Skeletal muscle cell (primary cell): Measurements from ENCODE around the gene IMMP2L.
"Not testable (repeated sequence)": the region's sequence is repeated elsewhere in the genome, so short reads cannot be mapped to it uniquely, and the experiment has no call there.

Source experiments
- DNase-seq: peaks from one replicate; pipeline ENCODE4 v3.0.0-alpha.2; 2010; ENCODE audit warnings: low read depth
- H3K4me3 ChIP-seq: 2 replicates; pipeline ENCODE4 v1.5.1; 2011; ENCODE audit warnings: low read depth, mild to moderate bottlenecking, control low read depth, low read length, moderate library complexity

Gene IMMP2L

GRCh38 chr7:110944966-110945644, 617.2 kb downstream of the IMMP2L start:
- no peak for DNase-seq
- no peak overlapping the region for H3K4me3 ChIP-seq

GRCh38 chr7:110944448-110944847, 617.8 kb downstream of the IMMP2L start:
- no peak for DNase-seq
- H3K4me3 ChIP-seq: no peak overlapping the region

- no peak for DNase-seq
- no peak overlapping the region for H3K4me3 ChIP-seq
Measured at GRCh38 chr7:110943701-110944345, 618.5 kb downstream of the IMMP2L start.

- H3K4me3 ChIP-seq: no peak overlapping the region
- DNase-seq: no peak
Measured at GRCh38 chr7:110941385-110941784, 620.9 kb downstream of the IMMP2L start.

- DNase-seq: no peak
- no peak overlapping the region for H3K4me3 ChIP-seq
Measured at GRCh38 chr7:110940756-110941155, 621.5 kb downstream of the IMMP2L start.

GRCh38 chr7:110938165-110938564, 624.1 kb downstream of the IMMP2L start:
- DNase-seq: no peak

GRCh38 chr7:110936665-110937064, 625.6 kb downstream of the IMMP2L start:
- not testable (repeated sequence) for DNase-seq

More at GRCh38 chr7:110938165-110938564, 624.1 kb downstream of the IMMP2L start:
- H3K4me3 ChIP-seq: no peak overlapping the region

GRCh38 chr7:110929480-110930249, 632.6 kb downstream of the IMMP2L start:
- H3K4me3 ChIP-seq: no peak overlapping the region

More at GRCh38 chr7:110936665-110937064, 625.6 kb downstream of the IMMP2L start:
- not testable (repeated sequence) for H3K4me3 ChIP-seq

GRCh38 chr7:110922906-110923305, 639.4 kb downstream of the IMMP2L start:
- peak; percentile 67 for DNase-seq
- no peak overlapping the region for H3K4me3 ChIP-seq

More at GRCh38 chr7:110929480-110930249, 632.6 kb downstream of the IMMP2L start:
- DNase-seq: no peak

GRCh38 chr7:110921595-110922151, 640.6 kb downstream of the IMMP2L start:
- no peak for DNase-seq
- H3K4me3 ChIP-seq: no peak overlapping the region

GRCh38 chr7:110918949-110919548, 643.2 kb downstream of the IMMP2L start:
- no peak overlapping the region for H3K4me3 ChIP-seq
- no peak for DNase-seq

GRCh38 chr7:110914263-110914662, 648.0 kb downstream of the IMMP2L start:
- H3K4me3 ChIP-seq: no peak overlapping the region
- no peak for DNase-seq

- H3K4me3 ChIP-seq: no peak overlapping the region
- no peak for DNase-seq
Measured at GRCh38 chr7:110911632-110912031, 650.7 kb downstream of the IMMP2L start.

GRCh38 chr7:110909117-110909516, 653.2 kb downstream of the IMMP2L start:
- no peak for DNase-seq

GRCh38 chr7:110905773-110906566, 656.3 kb downstream of the IMMP2L start:
- DNase-seq: no peak
- no peak overlapping the region for H3K4me3 ChIP-seq

More at GRCh38 chr7:110909117-110909516, 653.2 kb downstream of the IMMP2L start:
- H3K4me3 ChIP-seq: no peak overlapping the region

- H3K4me3 ChIP-seq: no peak overlapping the region
- DNase-seq: no peak
Measured at GRCh38 chr7:110898516-110898915, 663.8 kb downstream of the IMMP2L start.

GRCh38 chr7:110897538-110897937, 664.8 kb downstream of the IMMP2L start:
- no peak overlapping the region for H3K4me3 ChIP-seq
- DNase-seq: no peak

- DNase-seq: no peak
- H3K4me3 ChIP-seq: no peak overlapping the region
Measured at GRCh38 chr7:110894111-110894510, 668.2 kb downstream of the IMMP2L start.

GRCh38 chr7:110891197-110891596, 671.1 kb downstream of the IMMP2L start:
- H3K4me3 ChIP-seq: no peak overlapping the region
- DNase-seq: no peak
